Stimulated activated naive CD8-positive, alpha-beta T cell treated with anti-CD3 and anti-CD28 coated beads, Interleukin-15, amount 100 ng/mL, for 72 hours (primary cell): ENCODE measurements around the gene TNFRSF8.
A peak's percentile ranks its signal among the peaks of the same experiment; 100 is the strongest.

Source experiments
- ATAC-seq: fragments of 150-1000 bp; cut with Tn5 transposase; 2 replicates; pipeline ENCODE4 v1.10.0; 2021; ENCODE audit warnings: mild to moderate bottlenecking, moderate library complexity
- DNase-seq, 2 donors: peaks; one replicate each; pipeline ENCODE4 v3.0.0; 2021 to 2022
- H3K27ac Mint-ChIP-seq, 2 donors: one replicate each; pipeline ENCODE4 v1.8.0; 2022; ENCODE audit warnings: mild to moderate bottlenecking in 2 of 2, mixed read lengths in 2 of 2, moderate library complexity in 2 of 2
- H3K27me3 Mint-ChIP-seq: one replicate; pipeline ENCODE4 v1.8.0; 2022; ENCODE audit warnings: mixed read lengths
- H3K4me1 Mint-ChIP-seq: one replicate; pipeline ENCODE4 v1.8.0; 2022; ENCODE audit warnings: mild to moderate bottlenecking, mixed read lengths
- H3K4me3 Mint-ChIP-seq, 2 donors: one replicate each; pipeline ENCODE4 v1.8.0; 2022; ENCODE audit warnings: mild to moderate bottlenecking in 2 of 2, mixed read lengths in 2 of 2, moderate library complexity in 1 of 2
- H3K9me3 Mint-ChIP-seq, 2 donors: one replicate each; pipeline ENCODE4 v1.8.0; 2022; ENCODE audit warnings: mixed read lengths in 2 of 2

TNFRSF8 gene

DNA sequence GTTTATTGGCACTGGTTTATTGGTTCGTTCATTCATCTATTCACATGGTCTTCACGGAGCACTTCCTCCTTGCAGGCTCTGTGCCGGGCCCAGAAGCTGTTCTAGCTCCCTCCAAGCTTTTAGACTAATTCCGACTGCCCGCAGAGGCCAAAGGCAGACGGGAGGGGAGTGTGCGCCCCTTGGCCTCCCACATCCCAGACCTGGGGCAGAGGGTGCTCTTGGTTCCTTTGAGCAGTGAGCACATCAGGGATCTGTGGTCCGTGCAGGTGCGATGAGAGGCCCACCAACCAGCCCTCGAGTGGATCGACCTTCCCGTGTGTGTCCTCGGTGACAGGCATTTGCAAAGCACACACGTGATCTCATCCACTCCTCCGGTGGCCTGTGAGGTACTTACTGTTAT is 65.0 kb downstream of the TNFRSF8 start:
- H3K27me3 Mint-ChIP-seq: peaks cover 9% of the 10 kb centered on the region
- DNase-seq: no peak
- peak; percentile 3 for ATAC-seq
- peak overlapping the region; percentile 79 to 84 for H3K4me3 Mint-ChIP-seq
- no peaks in the 10 kb centered on the region for H3K9me3 Mint-ChIP-seq
- peak overlapping the region; percentile 95 to 96 for H3K27ac Mint-ChIP-seq
- peaks cover 79% of the 10 kb centered on the region for H3K4me1 Mint-ChIP-seq

- Mint-ChIP-seq H3K27me3 (no peaks in the 10 kb centered on the region), H3K9me3 (no peaks in the 10 kb centered on the region), H3K4me3 (peak overlapping the region; percentile 29 to 41), H3K4me1 (peaks cover 92% of the 10 kb centered on the region), H3K27ac (peak overlapping the region; percentile 31 to 34)
- DNase-seq (no peak), ATAC-seq (no peak)
Measured at GRCh38 chr1:12129624-12130023, 66.5 kb downstream of the TNFRSF8 start.

- ATAC-seq (no peak), DNase-seq (no peak)
- no peak overlapping the region for H3K4me3 Mint-ChIP-seq
- H3K27me3 Mint-ChIP-seq: no peaks in the 10 kb centered on the region
- no peaks in the 10 kb centered on the region for H3K9me3 Mint-ChIP-seq
- H3K27ac Mint-ChIP-seq: peak overlapping the region in 1 of 2 donors; percentile 49
- peaks cover 82% of the 10 kb centered on the region for H3K4me1 Mint-ChIP-seq
Measured at GRCh38 chr1:12130466-12131130, 67.5 kb downstream of the TNFRSF8 start.

- Mint-ChIP-seq H3K4me1 (peaks cover 73% of the 10 kb centered on the region), H3K27ac (peak overlapping the region in 1 of 2 donors; percentile 46), H3K27me3 (no peaks in the 10 kb centered on the region), H3K4me3 (peak overlapping the region in 1 of 2 donors; percentile 22), H3K9me3 (no peaks in the 10 kb centered on the region)
- ATAC-seq: no peak
- DNase-seq: no peak
Measured at GRCh38 chr1:12132078-12132477, 69.0 kb downstream of the TNFRSF8 start.

- H3K4me1 Mint-ChIP-seq: peaks cover 69% of the 10 kb centered on the region
- no peak overlapping the region for H3K27ac Mint-ChIP-seq
- DNase-seq (no peak), ATAC-seq (no peak)
- H3K27me3 Mint-ChIP-seq: no peaks in the 10 kb centered on the region
- H3K4me3 Mint-ChIP-seq: no peak overlapping the region
- H3K9me3 Mint-ChIP-seq: no peaks in the 10 kb centered on the region
Measured at GRCh38 chr1:12134716-12135115, 71.6 kb downstream of the TNFRSF8 start.

GRCh38 chr1:12135612-12136011 is 72.5 kb downstream of the TNFRSF8 start:
- Mint-ChIP-seq H3K9me3 (no peaks in the 10 kb centered on the region), H3K27ac (no peak overlapping the region), H3K4me1 (peaks cover 61% of the 10 kb centered on the region), H3K27me3 (no peaks in the 10 kb centered on the region), H3K4me3 (no peak overlapping the region)
- DNase-seq (no peak), ATAC-seq (no peak)

- Mint-ChIP-seq H3K4me3 (no peak overlapping the region), H3K9me3 (no peaks in the 10 kb centered on the region), H3K27me3 (no peaks in the 10 kb centered on the region), H3K27ac (no peak overlapping the region), H3K4me1 (peaks cover 60% of the 10 kb centered on the region)
- ATAC-seq (no peak), DNase-seq (no peak)
Measured at GRCh38 chr1:12136916-12137610, 74.0 kb downstream of the TNFRSF8 start.

DNA sequence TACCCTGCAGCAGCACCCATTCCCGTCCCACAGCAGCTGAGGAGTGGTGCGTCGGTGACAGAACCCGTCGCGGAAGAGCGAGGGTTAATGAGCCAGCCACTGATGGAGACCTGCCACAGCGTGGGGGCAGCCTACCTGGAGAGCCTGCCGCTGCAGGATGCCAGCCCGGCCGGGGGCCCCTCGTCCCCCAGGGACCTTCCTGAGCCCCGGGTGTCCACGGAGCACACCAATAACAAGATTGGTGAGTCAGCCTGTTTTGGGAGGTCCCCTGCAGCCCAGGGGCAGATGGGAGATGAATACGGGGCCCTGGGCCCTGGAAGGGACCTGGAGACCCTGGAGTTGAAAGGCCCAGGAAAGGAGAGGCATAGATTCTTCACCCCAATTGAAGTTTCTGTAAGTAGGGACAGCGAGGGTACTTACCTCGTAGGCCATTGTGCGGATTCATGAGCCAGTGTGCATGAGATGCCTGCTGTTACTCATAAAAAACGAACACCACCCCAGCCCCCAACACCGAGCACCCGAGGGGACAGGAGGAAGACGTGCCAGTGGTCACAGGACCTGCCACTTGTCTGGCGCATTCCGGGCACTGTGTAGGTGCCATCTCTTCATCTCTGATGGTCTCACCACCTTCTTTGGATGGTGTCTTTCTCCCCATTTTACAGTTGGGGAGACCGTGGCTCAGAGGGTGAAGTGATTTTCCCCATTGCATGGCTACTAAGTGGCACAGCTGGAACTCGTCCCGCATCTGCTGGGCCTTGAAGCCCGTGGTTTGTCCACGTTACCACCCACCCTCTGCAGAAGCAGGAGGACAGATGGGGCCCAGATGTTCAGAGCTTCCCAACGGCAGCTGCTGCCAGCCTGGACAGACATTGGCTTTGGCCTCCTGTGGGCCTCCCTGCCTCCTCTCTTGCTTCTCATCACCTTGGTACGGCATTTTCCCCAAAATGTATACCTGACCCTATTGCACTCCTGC is 75.4 kb downstream of the TNFRSF8 start:
- ATAC-seq: peak; percentile 52
- H3K27ac Mint-ChIP-seq: peak overlapping the region in 1 of 2 donors; percentile 19
- H3K4me3 Mint-ChIP-seq: peak overlapping the region in 1 of 2 donors; percentile 5
- no peaks in the 10 kb centered on the region for H3K27me3 Mint-ChIP-seq
- H3K9me3 Mint-ChIP-seq: no peaks in the 10 kb centered on the region
- peaks cover 55% of the 10 kb centered on the region for H3K4me1 Mint-ChIP-seq
- DNase-seq: no peak

DNA sequence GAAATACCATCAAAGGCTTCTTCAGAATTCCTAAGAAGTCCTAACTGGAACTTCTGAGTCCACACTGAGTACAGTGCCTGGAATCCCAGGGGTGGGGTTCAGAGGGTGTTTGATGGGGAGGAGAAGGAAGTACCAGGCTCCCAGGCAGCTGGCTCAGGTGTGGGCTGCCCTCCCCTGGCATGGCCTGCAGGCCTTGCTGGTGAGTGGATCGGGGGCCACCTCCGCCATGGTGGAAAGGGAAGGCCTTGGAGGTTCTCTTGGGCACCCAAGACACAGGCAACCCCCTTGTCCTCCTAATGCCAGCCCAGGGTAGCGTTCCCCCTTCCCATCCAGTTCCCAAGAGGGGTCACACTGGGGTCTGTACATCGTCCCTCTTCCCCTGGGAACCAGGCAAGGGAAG is 76.9 kb downstream of the TNFRSF8 start:
- H3K4me3 Mint-ChIP-seq: no peak overlapping the region
- no peak for ATAC-seq
- H3K27ac Mint-ChIP-seq: no peak overlapping the region
- no peaks in the 10 kb centered on the region for H3K9me3 Mint-ChIP-seq
- no peak for DNase-seq
- H3K4me1 Mint-ChIP-seq: peaks cover 60% of the 10 kb centered on the region
- no peaks in the 10 kb centered on the region for H3K27me3 Mint-ChIP-seq

GRCh38 chr1:12140515-12141162 is 77.5 kb downstream of the TNFRSF8 start:
- H3K4me3 Mint-ChIP-seq: no peak overlapping the region
- no peak for ATAC-seq
- H3K27ac Mint-ChIP-seq: no peak overlapping the region
- H3K27me3 Mint-ChIP-seq: no peaks in the 10 kb centered on the region
- H3K9me3 Mint-ChIP-seq: no peaks in the 10 kb centered on the region
- H3K4me1 Mint-ChIP-seq: peaks cover 66% of the 10 kb centered on the region
- no peak for DNase-seq

DNA sequence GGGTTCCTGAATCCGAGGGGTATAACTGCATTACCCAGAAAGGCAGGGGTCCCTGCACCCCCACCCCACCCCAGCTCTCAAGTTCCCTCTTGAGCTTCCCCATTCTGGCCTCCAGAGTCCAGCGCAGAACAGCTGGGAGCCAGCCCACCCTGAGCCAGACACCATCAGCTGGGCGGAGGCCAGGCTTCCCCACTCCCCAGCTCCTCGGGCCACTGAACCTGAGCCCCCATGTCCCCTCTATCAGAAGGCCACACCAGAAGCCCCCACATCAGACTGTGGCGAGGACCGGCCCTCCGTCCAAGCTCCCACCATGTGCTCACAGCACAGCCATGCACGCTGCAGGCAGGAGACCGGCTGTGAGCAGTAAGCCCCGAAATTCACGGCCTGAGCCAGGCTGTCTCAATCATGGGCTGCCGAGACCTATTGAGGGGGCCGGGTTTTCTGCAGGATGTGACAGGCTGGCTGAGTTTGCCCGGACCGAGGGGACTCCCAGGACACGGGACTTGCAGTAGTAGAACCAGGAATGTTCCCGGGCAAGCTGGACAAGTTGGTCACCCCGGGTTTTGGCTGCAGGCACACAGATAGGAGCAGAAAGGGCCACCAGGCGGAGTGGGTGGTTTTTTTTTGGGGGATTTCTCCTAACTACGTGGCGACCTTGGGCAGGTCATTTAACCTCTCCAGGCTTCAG is 78.2 kb downstream of the TNFRSF8 start:
- peak overlapping the region in 1 of 2 donors; percentile 72 for H3K27ac Mint-ChIP-seq
- no peak for DNase-seq
- no peaks in the 10 kb centered on the region for H3K27me3 Mint-ChIP-seq
- no peaks in the 10 kb centered on the region for H3K9me3 Mint-ChIP-seq
- no peak overlapping the region for H3K4me3 Mint-ChIP-seq
- ATAC-seq: no peak
- H3K4me1 Mint-ChIP-seq: peaks cover 67% of the 10 kb centered on the region

DNA sequence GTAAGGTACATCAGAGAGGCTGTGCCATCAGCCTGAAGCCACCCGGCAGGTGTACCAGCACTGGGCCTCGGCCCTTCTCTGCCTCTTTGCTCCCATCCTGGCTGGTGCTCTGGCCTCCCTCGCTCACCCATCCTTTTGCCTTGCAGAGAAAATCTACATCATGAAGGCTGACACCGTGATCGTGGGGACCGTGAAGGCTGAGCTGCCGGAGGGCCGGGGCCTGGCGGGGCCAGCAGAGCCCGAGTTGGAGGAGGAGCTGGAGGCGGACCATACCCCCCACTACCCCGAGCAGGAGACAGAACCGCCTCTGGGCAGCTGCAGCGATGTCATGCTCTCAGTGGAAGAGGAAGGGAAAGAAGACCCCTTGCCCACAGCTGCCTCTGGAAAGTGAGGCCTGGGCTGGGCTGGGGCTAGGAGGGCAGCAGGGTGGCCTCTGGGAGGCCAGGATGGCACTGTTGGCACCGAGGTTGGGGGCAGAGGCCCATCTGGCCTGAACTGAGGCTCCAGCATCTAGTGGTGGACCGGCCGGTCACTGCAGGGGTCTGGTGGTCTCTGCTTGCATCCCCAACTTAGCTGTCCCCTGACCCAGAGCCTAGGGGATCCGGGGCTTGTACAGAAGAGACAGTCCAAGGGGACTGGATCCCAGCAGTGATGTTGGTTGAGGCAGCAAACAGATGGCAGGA is 79.2 kb downstream of the TNFRSF8 start:
- ATAC-seq (no peak), DNase-seq (no peak)
- H3K27me3 Mint-ChIP-seq: no peaks in the 10 kb centered on the region
- H3K9me3 Mint-ChIP-seq: no peaks in the 10 kb centered on the region
- no peak overlapping the region for H3K27ac Mint-ChIP-seq
- no peak overlapping the region for H3K4me3 Mint-ChIP-seq
- H3K4me1 Mint-ChIP-seq: peaks cover 77% of the 10 kb centered on the region

GRCh38 chr1:12142891-12143630 is 80.0 kb downstream of the TNFRSF8 start:
- Mint-ChIP-seq H3K9me3 (no peaks in the 10 kb centered on the region), H3K4me1 (peaks cover 78% of the 10 kb centered on the region)
- ATAC-seq: peak; percentile 32

More at GRCh38 chr1:12142891-12143630, 80.0 kb downstream of the TNFRSF8 start:
- no peak for DNase-seq
- Mint-ChIP-seq H3K27me3 (no peaks in the 10 kb centered on the region), H3K27ac (peak overlapping the region; percentile 34 to 90), H3K4me3 (peak overlapping the region; percentile 9 to 60)
